Smooth muscle cell (in vitro differentiated cells): Measurements from ENCODE around the gene KLHDC3. TPM values are rescaled to one million over a fixed set of nuclear protein-coding genes. Genes with fewer than 3 reads are reported as not detected.

ENCODE experiments used
- DNase-seq: peaks from one replicate; lab custom pipeline; 2025; ENCODE audit not compliant: unreplicated experiment; lab: John Stamatoyannopoulos, UW
- H2AFZ ChIP-seq: fragments of 200-600 bp; sonication (generic); 2 replicates; pipeline ENCODE4 v1.6.0; 2016; ENCODE audit warnings: antibody characterized with exemption, low read depth, mild to moderate bottlenecking
- H3F3A ChIP-seq: fragments of 200-600 bp; sonication (generic); 2 replicates; pipeline ENCODE4 v1.6.0; 2017; ENCODE audit warnings: antibody characterized with exemption, low read depth
- H3K27ac ChIP-seq: fragments of 200-600 bp; sonication (generic); 2 replicates; pipeline ENCODE4 v1.5.1; 2016; ENCODE audit warnings: low read depth, mild to moderate bottlenecking
- H3K27me3 ChIP-seq: fragments of 200-600 bp; sonication (generic); 2 replicates; pipeline ENCODE4 v1.6.1; 2016; ENCODE audit warnings: low read depth, mild to moderate bottlenecking
- H3K36me3 ChIP-seq: fragments of 200-600 bp; sonication (generic); 2 replicates; pipeline ENCODE4 v1.5.1; 2016; ENCODE audit warnings: low read depth
- H3K4me1 ChIP-seq: fragments of 200-600 bp; sonication (generic); 2 replicates; pipeline ENCODE4 v1.5.1; 2016; ENCODE audit warnings: low read depth
- H3K4me2 ChIP-seq: fragments of 200-600 bp; sonication (generic); 2 replicates; pipeline ENCODE4 v1.6.0; 2016; ENCODE audit warnings: mild to moderate bottlenecking
- H3K4me3 ChIP-seq: fragments of 200-600 bp; sonication (generic); 2 replicates; pipeline ENCODE4 v1.5.1; 2016; ENCODE audit warnings: mild to moderate bottlenecking
- H3K79me2 ChIP-seq: fragments of 200-600 bp; sonication (generic); 2 replicates; pipeline ENCODE4 v1.6.0; 2016; ENCODE audit warnings: low read depth, mild to moderate bottlenecking
- H3K9ac ChIP-seq: fragments of 200-600 bp; sonication (generic); 2 replicates; pipeline ENCODE4 v1.6.0; 2016; ENCODE audit warnings: low read depth
- H3K9me3 ChIP-seq: fragments of 200-600 bp; sonication (generic); replicated peaks from 2 replicates; pipeline ENCODE4 v1.5.1; 2016; ENCODE audit warnings: low read depth
- H4K20me1 ChIP-seq: fragments of 200-600 bp; sonication (generic); 2 replicates; pipeline ENCODE4 v1.6.0; 2016; ENCODE audit warnings: low read depth
- whole genome bisulfite sequencing: methylation state at CpG from one replicate; pipeline ENCODE4 v1.1.7; 2016; ENCODE audit warnings: low lambda C conversion rate; 5-methylcytosine and 5-hydroxymethylcytosine counted together
- polyA plus RNA-seq: library from polyadenylated mRNA; unstranded; fragments of >200 nt; fragmentation: Nextera tagmentation; extraction: Ambion mirVana; gene quantifications from 2 replicates; pipeline ENCODE4 v1.2.1, GENCODE V29; 2016
- total RNA-seq: library from RNA; depleted of rRNA; stranded (reverse); fragments of >200 nt; gene quantifications from 2 replicates; pipeline ENCODE4 v1.2.3, GENCODE V29; 2014
- TF ChIP-seq, protein P1 (sequence below): fragments of 200-600 bp; sonication (generic); IDR thresholded peaks from 2 replicates; pipeline ENCODE4 v1.5.1; 2017; ENCODE audit warnings: borderline replicate concordance, mild to moderate bottlenecking, antibody characterized with exemption; ENCODE audit not compliant: insufficient read depth, poor library complexity, severe bottlenecking

KLHDC3 gene
- total and polyA plus RNA-seq, 2 experiments from 2014 or later = 51.5 to 113 TPM

DNA sequence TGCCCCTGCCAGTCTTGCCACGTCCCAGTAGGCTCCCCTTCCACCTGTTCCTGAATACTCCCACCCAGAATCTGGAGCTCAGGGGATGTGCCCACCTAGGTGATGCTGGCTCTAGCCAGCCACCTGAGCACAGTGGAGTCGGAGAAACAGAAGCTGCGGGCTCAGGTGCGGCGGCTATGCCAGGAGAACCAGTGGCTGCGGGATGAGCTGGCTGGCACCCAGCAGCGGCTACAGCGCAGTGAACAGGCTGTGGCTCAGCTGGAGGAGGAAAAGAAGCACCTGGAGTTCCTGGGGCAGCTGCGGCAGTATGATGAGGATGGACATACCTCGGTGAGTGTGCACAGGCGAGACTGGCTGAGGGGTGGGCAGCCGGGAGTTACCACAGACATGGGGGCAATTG lies 48.8 kb downstream of the KLHDC3 start:
- H4K20me1 ChIP-seq = no peaks in the 10 kb centered on the region
- DNase-seq = no peak
- WGBS = 97% methylated on average over 12 of the region's 12 CpGs
- H3K9me3 ChIP-seq = no peaks in the 10 kb centered on the region
- no peak overlapping the region for H2AFZ ChIP-seq
- H3K4me2 ChIP-seq = no peak overlapping the region
- H3K27ac ChIP-seq = no peak overlapping the region
- H3K4me3 ChIP-seq = no peak overlapping the region
- peaks cover 20% of the 10 kb centered on the region for H3K79me2 ChIP-seq
- H3K36me3 ChIP-seq = no peaks in the 10 kb centered on the region
- H3F3A ChIP-seq = no peaks in the 10 kb centered on the region
- TF ChIP-seq, protein P1, sequence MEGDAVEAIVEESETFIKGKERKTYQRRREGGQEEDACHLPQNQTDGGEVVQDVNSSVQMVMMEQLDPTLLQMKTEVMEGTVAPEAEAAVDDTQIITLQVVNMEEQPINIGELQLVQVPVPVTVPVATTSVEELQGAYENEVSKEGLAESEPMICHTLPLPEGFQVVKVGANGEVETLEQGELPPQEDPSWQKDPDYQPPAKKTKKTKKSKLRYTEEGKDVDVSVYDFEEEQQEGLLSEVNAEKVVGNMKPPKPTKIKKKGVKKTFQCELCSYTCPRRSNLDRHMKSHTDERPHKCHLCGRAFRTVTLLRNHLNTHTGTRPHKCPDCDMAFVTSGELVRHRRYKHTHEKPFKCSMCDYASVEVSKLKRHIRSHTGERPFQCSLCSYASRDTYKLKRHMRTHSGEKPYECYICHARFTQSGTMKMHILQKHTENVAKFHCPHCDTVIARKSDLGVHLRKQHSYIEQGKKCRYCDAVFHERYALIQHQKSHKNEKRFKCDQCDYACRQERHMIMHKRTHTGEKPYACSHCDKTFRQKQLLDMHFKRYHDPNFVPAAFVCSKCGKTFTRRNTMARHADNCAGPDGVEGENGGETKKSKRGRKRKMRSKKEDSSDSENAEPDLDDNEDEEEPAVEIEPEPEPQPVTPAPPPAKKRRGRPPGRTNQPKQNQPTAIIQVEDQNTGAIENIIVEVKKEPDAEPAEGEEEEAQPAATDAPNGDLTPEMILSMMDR = no peak
- H3K27me3 ChIP-seq = no peaks in the 10 kb centered on the region
- H3K9ac ChIP-seq = no peak overlapping the region
- H3K4me1 ChIP-seq = peaks cover 16% of the 10 kb centered on the region

DNA sequence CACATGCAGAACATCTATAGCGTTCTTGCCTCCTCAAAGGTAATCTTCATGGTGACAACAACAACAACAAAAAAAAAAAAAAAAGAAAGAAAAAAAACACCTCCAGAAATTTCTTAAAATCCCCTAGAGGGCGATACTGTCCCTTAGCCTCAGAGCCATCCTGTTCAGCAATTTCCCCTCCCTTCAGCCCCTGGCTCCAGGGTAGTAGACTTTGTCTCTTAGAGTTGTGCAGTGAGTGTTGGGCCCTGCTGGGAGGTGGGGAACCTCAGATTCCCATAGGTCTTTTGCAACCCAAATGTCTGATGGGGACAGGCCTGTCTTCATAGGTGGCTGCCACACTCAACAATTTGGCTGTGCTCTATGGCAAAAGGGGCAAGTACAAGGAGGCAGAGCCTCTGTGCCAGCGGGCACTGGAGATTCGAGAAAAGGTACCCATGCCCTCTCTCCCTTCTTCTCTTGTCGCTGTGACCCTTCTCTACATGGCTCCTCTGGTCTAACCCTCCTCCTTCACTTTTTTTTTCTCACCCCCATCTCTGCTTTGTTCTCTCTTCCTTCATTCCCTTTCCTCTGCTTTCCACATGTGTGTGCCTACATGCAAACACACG lies 56.1 kb downstream of the KLHDC3 start:
- no peak overlapping the region for H3K9ac ChIP-seq

More for the DNA sequence above, 56.1 kb downstream of the KLHDC3 start:
- TF ChIP-seq, protein P1 = peak; percentile 65
- DNase-seq = no peak
- H3K4me2 ChIP-seq = no peak overlapping the region
- no peaks in the 10 kb centered on the region for H3K27me3 ChIP-seq
- no peak overlapping the region for H2AFZ ChIP-seq
- H3K9me3 ChIP-seq = no peaks in the 10 kb centered on the region
- peaks cover 15% of the 10 kb centered on the region for H3F3A ChIP-seq
- no peaks in the 10 kb centered on the region for H4K20me1 ChIP-seq
- peaks cover 5% of the 10 kb centered on the region for H3K79me2 ChIP-seq
- no peaks in the 10 kb centered on the region for H3K36me3 ChIP-seq
- H3K27ac ChIP-seq = no peak overlapping the region
- WGBS = 47% methylated on average over 6 of the region's 6 CpGs
- peaks cover 7% of the 10 kb centered on the region for H3K4me1 ChIP-seq
- no peak overlapping the region for H3K4me3 ChIP-seq

Other genes starting within 250 kb of the KLHDC3 start
- gene BICRAL, start 232.2 kb upstream of the KLHDC3 start, total RNA-seq = 7.2 and 7.9 TPM in 2 replicates
- gene BICRAL, start 232.2 kb upstream of the KLHDC3 start, polyA plus RNA-seq = 1.4 and 2.7 TPM in 2 replicates
- gene RPL7L1, start 134.6 kb upstream of the KLHDC3 start, total RNA-seq = 64.0 and 75.4 TPM in 2 replicates
- gene RPL7L1, start 134.6 kb upstream of the KLHDC3 start, polyA plus RNA-seq = 51.7 and 57.6 TPM in 2 replicates
- not detected in 2 replicates for gene PTCRA, start 98.2 kb upstream of the KLHDC3 start, total RNA-seq
- gene PTCRA, start 98.2 kb upstream of the KLHDC3 start, polyA plus RNA-seq = not detected in 2 replicates
- 16.3 and 20.5 TPM in 2 replicates for gene CNPY3, start 84.8 kb upstream of the KLHDC3 start, total RNA-seq
- gene CNPY3, start 84.8 kb upstream of the KLHDC3 start, polyA plus RNA-seq = 42.6 and 51.4 TPM in 2 replicates
- gene GNMT, start 53.5 kb upstream of the KLHDC3 start, total RNA-seq = not detected in 2 replicates
- 0.17 TPM in 1 of 2 replicates, not detected in the other for gene GNMT, start 53.5 kb upstream of the KLHDC3 start, polyA plus RNA-seq
- gene PEX6, start 35.1 kb upstream of the KLHDC3 start, total RNA-seq = 9.7 and 11.3 TPM in 2 replicates
- 23.4 and 24.6 TPM in 2 replicates for gene PEX6, start 35.1 kb upstream of the KLHDC3 start, polyA plus RNA-seq
- gene PPP2R5D, start 29.7 kb upstream of the KLHDC3 start, total RNA-seq = 33.4 and 51.3 TPM in 2 replicates
- gene PPP2R5D, start 29.7 kb upstream of the KLHDC3 start, polyA plus RNA-seq = 44.1 and 46.4 TPM in 2 replicates
- gene MEA1, start 303 bp upstream of the KLHDC3 start, total RNA-seq = 71.3 and 86.7 TPM in 2 replicates
- gene MEA1, start 303 bp upstream of the KLHDC3 start, polyA plus RNA-seq = 154 and 161 TPM in 2 replicates
- gene RRP36, start 7.4 kb downstream of the KLHDC3 start, total RNA-seq = 56.4 and 64.8 TPM in 2 replicates
- 71.9 and 72.7 TPM in 2 replicates for gene RRP36, start 7.4 kb downstream of the KLHDC3 start, polyA plus RNA-seq
- 36.9 and 51.4 TPM in 2 replicates for gene CUL7, start 39.6 kb downstream of the KLHDC3 start, total RNA-seq
- 48.7 and 49.6 TPM in 2 replicates for gene CUL7, start 39.6 kb downstream of the KLHDC3 start, polyA plus RNA-seq
- 16.4 and 24.0 TPM in 2 replicates for gene MRPL2, start 45.2 kb downstream of the KLHDC3 start, total RNA-seq
- 112 and 125 TPM in 2 replicates for gene MRPL2, start 45.2 kb downstream of the KLHDC3 start, polyA plus RNA-seq
- 13.2 and 20.0 TPM in 2 replicates for gene KLC4, start 45.4 kb downstream of the KLHDC3 start, total RNA-seq
- 25.3 and 25.7 TPM in 2 replicates for gene KLC4, start 45.4 kb downstream of the KLHDC3 start, polyA plus RNA-seq
- 376 and 417 TPM in 2 replicates for gene PTK7, start 62.1 kb downstream of the KLHDC3 start, total RNA-seq
- 596 and 598 TPM in 2 replicates for gene PTK7, start 62.1 kb downstream of the KLHDC3 start, polyA plus RNA-seq
- gene SRF, start 157.0 kb downstream of the KLHDC3 start, total RNA-seq = 20.6 and 22.9 TPM in 2 replicates
- gene SRF, start 157.0 kb downstream of the KLHDC3 start, polyA plus RNA-seq = 6.8 and 9.3 TPM in 2 replicates
- 18.8 and 22.3 TPM in 2 replicates for gene CUL9, start 167.9 kb downstream of the KLHDC3 start, total RNA-seq
- gene CUL9, start 167.9 kb downstream of the KLHDC3 start, polyA plus RNA-seq = 13.9 and 37.1 TPM in 2 replicates
- 18.4 and 33.8 TPM in 2 replicates for gene DNPH1, start 215.2 kb downstream of the KLHDC3 start, total RNA-seq
- 82.1 and 82.4 TPM in 2 replicates for gene DNPH1, start 215.2 kb downstream of the KLHDC3 start, polyA plus RNA-seq
- gene TTBK1, start 229.2 kb downstream of the KLHDC3 start, total RNA-seq = not detected in 2 replicates
- 0.17 TPM in 1 of 2 replicates, not detected in the other for gene TTBK1, start 229.2 kb downstream of the KLHDC3 start, polyA plus RNA-seq